ENCODE measurements around the gene ACVR1B. TPM values are rescaled to one million over a fixed set of nuclear protein-coding genes. Genes with fewer than 3 reads are reported as not detected.

ACVR1B gene
- total RNA-seq (10 to 100 TPM; 36.8 to 44.6 TPM), polyA plus RNA-seq (ENCODE audit: insufficient read depth, low read depth, low replicate concordance) (37.3 TPM)
- long read RNA-seq, donor 1, full-length matches to known transcripts = 6 of 6 reads
- long read RNA-seq, donor 1, partial matches to known transcripts = 0 of 6 reads
- long read RNA-seq, donor 1, other reads (novel, unspliced or antisense) = 0 of 6 reads
- long read RNA-seq, donor 2, full-length matches to known transcripts = 13 of 13 reads
- long read RNA-seq, donor 2, partial matches to known transcripts = 0 of 13 reads
- long read RNA-seq, donor 2, other reads (novel, unspliced or antisense) = 0 of 13 reads

GRCh38 chr12:51951199-51951842 is at the start of gene ACVR1B:
Gene ACVR1B (plus strand): TSS chr12:51951699. CDS start chr12:51951744, 45 bp downstream.
- TF ChIP-seq POLR2A (IDR thresholded peaks at IDR 0.05) (no peak), CTCF (IDR thresholded peaks at IDR 0.05) (no peak)
- Histone ChIP-seq H3K36me3 (ENCODE audit: low read depth, missing control alignments) (no peaks in the 10 kb centered on the region), H3K27ac (peak within 1 kb of the TSS; percentile 91 to 95), H3K4me1 (peaks cover 23% of the 10 kb centered on the region), H3K9me3 (no peaks in the 10 kb centered on the region), H3K27me3 (no peaks in the 10 kb centered on the region), H3K4me3 (peak within 1 kb of the TSS; percentile 95 to 97)
- intact Hi-C loops (cut with DNase I; ENCODE audit: low total_unique reads) = no loop called here
- peak; percentile 95 for DNase-seq
- 1% methylated on average over 21 to 59 of the region's 86 CpGs for WGBS, 2 donors

- 91% methylated on average over 11 of the region's 11 CpGs for WGBS, 2 donors
- intact Hi-C loops (cut with DNase I; ENCODE audit: low total_unique reads) = no loop called here
- Histone ChIP-seq H3K27ac (no peak overlapping the region), H3K4me3 (no peak overlapping the region), H3K9me3 (no peaks in the 10 kb centered on the region), H3K27me3 (no peaks in the 10 kb centered on the region), H3K36me3 (ENCODE audit: low read depth, missing control alignments) (no peaks in the 10 kb centered on the region), H3K4me1 (peaks cover 15% of the 10 kb centered on the region)
- no peak for DNase-seq
- TF ChIP-seq POLR2A (IDR thresholded peaks at IDR 0.05) = no peak
- no peak for TF ChIP-seq CTCF (IDR thresholded peaks at IDR 0.05)
These were observed 49.6 kb upstream of the ACVR1B start for GRCh38 chr12:51901881-51902280.

- TF ChIP-seq POLR2A (IDR thresholded peaks at IDR 0.05) = no peak
- no peak for TF ChIP-seq CTCF (IDR thresholded peaks at IDR 0.05)
- Histone ChIP-seq H3K27me3 (no peaks in the 10 kb centered on the region), H3K9me3 (no peaks in the 10 kb centered on the region), H3K36me3 (ENCODE audit: low read depth, missing control alignments) (no peaks in the 10 kb centered on the region), H3K27ac (peak overlapping the region; percentile 18 to 79), H3K4me3 (no peak overlapping the region), H3K4me1 (peaks cover 15% of the 10 kb centered on the region)
- DNase-seq = peak; percentile 33
- intact Hi-C loops (cut with DNase I; ENCODE audit: low total_unique reads) = no loop called here
These were observed 46.5 kb upstream of the ACVR1B start for GRCh38 chr12:51904951-51905470.

- peak overlapping the region; percentile 18 to 79 for H3K27ac ChIP-seq
- no peak for TF ChIP-seq POLR2A (IDR thresholded peaks at IDR 0.05)
- TF ChIP-seq CTCF (IDR thresholded peaks at IDR 0.05) = no peak
- H3K9me3 ChIP-seq = no peaks in the 10 kb centered on the region
- WGBS, 2 donors = 40 to 58% methylated on average over 18 of the region's 18 CpGs
- H3K27me3 ChIP-seq = no peaks in the 10 kb centered on the region
- no peak overlapping the region for H3K4me3 ChIP-seq
- intact Hi-C loops (cut with DNase I; ENCODE audit: low total_unique reads) = no loop called here
- DNase-seq = peak; percentile 65
- H3K36me3 ChIP-seq (ENCODE audit: low read depth, missing control alignments) = no peaks in the 10 kb centered on the region
- peaks cover 18% of the 10 kb centered on the region for H3K4me1 ChIP-seq
These were observed 45.7 kb upstream of the ACVR1B start for GRCh38 chr12:51905471-51906429.
